Stimulated activated naive CD8-positive, alpha-beta T cell treated with anti-CD3 and anti-CD28 coated beads, Interleukin-15, Interleukin-2, amounts not matched to agents 100 U/mL and 50 U/mL, for 24 hours (primary cell): ENCODE data around the gene VENTX.

Experiments
- ATAC-seq: fragments of 150-1000 bp; cut with Tn5 transposase; one replicate; pipeline ENCODE4 v1.10.0; 2021
- DNase-seq: peaks from one replicate; pipeline ENCODE4 v3.0.0; 2021

Gene VENTX

DNA sequence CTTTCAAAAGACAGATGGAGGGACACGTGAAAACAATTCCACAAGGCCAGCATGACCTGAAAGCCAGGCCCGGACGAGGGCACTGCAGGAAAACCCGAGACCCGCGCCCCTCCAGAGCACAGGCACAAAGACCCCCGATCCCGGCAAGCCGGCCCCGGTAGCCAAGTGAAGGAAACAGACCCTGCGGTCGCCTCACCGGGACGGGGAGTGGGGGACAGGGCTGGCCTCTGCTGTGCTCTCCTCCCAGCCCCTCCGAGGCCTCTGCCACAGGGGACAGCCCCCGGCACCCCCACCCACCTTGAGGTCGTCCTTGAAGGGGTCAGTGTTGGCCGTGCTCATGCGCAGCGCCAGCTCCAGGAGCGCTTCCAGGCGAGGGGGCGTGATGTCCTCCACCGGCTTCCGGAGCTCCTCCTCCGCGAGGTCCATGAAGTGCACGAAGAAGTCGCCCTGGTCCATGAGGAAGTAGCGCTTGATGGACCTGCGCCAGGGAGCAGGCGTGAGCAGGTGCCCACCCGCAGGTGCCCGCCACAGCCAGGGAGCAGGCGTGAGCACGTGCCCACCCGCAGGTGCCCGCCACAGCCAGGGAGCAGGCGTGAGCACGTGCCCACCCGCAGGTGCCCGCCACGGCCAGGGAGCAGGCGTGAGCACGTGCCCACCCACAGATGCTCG is 50.3 kb downstream of the VENTX start:
- no peak for DNase-seq
- ATAC-seq = no peak

DNA sequence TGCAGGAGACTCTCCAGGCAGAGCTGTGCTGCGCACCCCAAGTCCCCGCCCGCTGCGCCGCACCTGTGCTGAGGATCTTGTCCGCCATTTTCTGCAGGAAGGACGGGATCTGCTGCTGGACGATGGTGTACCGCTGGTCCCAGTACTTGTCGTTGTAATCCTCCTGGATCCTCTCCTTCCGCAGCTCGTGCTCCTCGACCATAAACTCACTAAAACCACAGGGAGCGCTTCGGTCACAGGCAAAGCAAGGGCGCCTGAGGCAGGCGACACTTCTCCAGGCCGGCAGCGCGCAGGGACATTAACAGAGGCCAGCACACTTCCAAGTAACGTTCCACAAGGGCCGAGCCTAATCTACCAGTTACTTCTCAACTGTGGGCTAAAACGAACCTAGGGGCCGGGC is 52.1 kb downstream of the VENTX start:
- no peak for DNase-seq
- ATAC-seq = no peak
